GM19468 (cell line): ENCODE data around the gene SCNN1B.

Experiments
- ATAC-seq: cut with Tn5 transposase; IDR thresholded peaks from one replicate; pipeline ENCODE4 v1.9.1; 2021; ENCODE audit warnings: mild to moderate bottlenecking, moderate library complexity, moderate number of reproducible peaks; ENCODE audit not compliant: unreplicated experiment; ENCODE audit errors: extremely low read depth

SCNN1B gene

DNA sequence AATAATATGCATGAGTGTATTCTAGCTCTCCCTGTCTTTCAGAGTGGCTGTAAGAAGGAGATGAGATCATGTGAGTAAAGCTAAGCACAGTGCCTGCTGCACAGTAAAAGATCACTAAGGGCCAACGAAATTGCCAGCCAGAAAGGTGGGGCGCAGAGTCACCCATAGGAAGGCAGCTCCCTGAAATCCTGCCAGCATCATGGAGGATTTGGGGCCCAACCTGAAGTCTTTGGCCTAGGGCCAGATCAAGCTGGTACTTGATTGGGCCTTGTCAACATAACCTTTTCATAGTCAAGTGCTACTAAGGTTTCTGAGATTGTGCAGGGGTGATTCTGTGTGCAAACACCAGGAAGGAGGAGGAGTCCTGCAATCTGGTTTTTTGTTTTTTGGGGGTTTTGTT is 16.5 kb downstream of the SCNN1B start:
- ATAC-seq, result no peak

- ATAC-seq, result no peak
These were observed 17.9 kb downstream of the SCNN1B start for GRCh38 chr16:23319861-23320615.

DNA sequence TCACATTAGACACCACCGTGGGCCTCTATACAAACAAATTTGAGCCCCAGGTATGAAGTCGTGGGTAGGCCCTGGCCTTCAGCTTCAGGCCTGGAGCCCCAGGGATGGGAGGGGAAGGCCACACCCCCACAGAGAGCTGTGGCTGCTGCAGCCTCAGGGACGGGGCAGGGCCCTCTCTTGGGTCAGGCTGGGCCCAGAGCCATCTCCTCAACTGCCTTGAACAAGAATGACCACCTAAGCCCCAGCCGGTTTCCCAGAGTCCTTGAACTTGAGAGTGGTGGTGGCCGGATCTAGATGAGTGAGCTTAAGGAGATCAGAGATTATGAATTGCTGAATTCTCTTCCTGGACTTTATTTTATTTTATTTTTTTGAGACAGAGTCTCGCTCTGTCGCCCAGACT is 18.6 kb downstream of the SCNN1B start:
- ATAC-seq, result no peak

DNA sequence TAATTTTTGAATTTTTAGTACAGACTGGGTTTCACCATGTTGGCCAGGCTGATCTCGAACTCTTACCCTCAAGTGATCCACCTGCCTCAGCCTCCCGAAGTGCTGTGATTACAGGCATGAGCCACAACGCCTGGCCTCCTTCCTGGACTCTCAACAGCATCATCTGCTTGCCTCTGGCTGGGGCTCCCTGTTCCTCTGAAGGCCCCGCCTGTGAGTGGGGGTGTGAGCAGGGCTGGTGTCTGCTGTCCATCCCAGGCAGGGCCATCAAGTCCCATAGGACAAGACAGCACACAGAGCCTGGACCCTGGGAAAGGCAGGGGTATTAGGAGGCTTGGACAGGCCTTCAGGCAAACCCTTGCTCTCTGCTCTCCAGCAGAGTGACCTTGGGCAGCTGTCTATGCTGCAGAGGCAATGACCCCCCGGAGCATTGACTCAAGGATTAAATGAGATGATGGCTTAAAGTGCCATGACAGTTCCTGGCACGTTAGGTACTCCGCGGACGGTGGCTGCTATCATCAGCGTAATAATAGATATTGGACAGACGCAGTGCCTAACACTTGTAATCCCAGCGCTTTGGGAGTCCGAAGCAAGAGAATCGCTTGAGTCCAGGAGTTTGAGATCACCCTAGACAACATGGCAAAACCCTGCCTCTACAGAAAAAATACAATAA is 19.2 kb downstream of the SCNN1B start:
- ATAC-seq, result no peak

DNA sequence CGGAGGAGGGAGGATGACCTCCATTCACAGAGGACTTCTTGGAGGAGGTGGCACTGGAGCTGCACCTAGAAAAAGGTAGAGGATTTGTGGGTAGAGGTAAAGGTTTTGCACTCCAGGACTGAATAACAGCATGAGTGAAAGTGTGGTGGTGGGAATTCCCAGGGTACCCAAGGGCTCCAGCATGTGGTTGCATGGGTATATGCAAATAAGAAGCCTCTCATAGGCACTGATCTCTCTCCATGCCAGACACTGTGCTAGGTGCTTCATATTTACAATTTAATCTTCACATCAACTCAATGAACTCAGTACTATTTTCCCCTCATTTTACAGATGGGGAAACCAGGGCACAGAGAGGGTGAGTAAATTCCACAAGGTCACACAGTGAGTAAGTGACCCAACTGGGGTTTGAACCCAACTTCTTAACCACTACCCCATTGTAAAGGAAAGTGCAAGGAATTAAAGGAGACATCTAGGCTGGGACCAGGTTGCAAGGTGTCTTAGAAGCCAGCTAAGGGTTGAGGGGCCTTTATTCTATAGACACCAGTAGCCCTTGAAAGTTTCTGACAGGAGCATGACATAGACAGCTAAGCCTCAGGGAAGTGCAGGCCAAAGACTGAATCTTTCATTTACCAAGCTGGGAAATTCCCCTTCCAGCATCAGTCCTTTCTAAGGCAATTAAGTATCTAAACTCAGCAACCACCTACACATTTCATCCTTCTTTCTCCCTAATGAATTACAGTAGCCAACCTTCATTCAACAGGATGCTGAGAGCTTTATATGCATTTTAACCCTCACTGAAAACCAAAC is 21.3 kb downstream of the SCNN1B start:
- ATAC-seq, result no peak

DNA sequence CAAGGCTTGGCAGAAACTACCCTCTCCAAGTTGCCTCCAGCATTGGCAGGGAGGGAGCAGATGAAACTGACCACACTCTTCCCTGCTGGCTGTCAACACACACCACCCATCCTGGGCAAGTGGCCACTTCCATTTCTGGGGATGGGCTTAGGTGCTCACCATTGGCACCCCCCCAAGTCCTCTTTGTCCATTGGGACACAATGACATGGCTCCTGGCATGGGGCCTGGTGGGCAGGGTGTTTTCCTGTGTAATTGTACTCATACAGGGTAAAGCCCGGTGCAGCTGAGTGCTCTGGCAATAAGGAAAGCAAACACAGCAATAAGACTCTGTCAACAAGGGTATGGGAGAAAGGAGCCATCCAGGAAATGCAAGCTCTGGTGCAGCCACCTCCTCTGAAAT is 22.6 kb downstream of the SCNN1B start:
- ATAC-seq, result no peak

GRCh38 chr16:23327836-23328235 is 25.7 kb downstream of the SCNN1B start:
- no peak for ATAC-seq

GRCh38 chr16:23330161-23330560 is 28.1 kb downstream of the SCNN1B start:
- ATAC-seq, result no peak

DNA sequence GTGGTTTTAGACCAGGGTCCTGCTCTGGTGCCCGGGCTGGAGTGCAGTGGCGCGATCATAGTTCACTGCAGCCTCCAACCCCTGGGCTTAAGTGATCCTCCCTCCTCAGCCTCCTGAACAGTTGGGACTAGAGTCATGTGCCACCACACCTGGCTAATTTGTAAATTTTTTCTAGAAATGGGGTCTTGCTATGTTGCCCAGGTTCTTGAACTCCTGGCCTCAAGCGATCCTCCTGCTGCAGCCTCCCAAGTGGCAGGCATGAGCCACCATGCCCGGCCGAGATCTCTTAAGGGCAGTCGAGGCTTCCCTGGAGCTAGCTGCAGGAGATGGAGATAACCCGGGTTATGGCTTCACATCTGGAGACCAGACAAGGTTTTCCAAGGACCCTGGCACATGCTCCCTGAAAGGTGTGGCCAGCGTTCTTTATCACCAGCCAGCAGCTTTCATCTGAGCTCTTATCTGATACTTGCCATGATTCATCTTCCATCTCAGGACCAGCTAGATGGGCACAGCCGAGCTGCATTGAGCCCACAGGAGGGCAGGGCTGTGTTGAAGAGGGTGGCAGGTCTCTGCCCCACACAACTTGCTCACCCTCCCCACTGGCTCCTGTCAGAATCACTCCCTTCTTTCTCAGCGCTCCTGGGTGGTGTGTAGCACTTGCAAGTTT is 28.6 kb downstream of the SCNN1B start:
- ATAC-seq, result no peak

DNA sequence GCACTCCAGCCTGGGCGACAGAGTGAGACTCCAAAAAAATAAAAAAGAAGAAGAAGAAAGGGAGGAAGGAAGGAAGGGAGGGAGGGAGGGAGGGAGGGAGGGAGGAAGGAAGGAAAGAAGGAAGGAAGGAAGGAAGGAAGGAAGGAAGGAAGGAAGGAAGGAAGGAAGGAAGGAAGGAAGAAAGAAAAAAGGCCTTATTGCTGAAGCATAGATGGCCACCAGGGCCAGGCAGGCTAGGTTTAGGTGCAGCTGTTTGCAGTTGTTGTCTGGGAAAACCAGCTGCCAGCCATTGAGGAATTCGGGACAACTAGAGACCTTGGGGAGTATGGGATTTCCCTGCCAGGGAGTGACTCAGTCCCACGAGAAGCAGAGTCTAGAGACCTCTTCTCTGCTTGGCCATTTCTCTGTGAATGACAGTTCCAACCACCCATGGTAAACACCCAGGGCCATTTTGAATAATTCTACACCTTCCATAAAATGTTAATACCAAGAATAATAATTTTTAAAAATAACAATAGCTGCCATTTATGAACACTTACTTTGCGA is 31.0 kb downstream of the SCNN1B start:
- ATAC-seq, result no peak

DNA sequence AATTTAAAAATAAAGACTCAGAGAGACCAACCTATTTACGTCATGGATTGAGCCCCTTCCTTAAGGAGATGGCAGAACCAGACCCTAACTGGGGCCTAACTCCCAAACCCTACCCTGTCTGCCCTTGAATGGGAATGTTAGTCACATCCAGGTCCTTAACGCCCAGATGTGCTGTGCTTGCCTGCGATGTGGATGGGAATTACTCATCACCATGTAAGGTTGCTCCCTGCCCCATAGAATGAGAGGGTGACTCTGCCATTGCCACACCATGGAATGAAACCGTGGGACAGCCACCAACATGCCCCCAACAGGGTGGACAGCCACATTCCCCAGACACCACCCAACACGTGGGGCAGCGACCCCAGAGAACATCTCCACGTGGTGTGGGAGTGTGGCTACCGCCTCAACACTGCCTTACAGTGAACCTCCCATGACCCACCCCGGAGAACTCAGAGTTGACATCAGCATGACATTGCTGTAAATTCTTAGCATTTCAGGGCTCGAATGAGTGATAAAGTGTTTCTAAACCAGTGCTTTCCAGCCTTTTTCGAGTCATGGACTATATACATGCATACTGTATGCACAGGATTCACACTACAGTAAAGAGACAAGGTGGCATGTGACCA is 31.8 kb downstream of the SCNN1B start:
- no peak for ATAC-seq

DNA sequence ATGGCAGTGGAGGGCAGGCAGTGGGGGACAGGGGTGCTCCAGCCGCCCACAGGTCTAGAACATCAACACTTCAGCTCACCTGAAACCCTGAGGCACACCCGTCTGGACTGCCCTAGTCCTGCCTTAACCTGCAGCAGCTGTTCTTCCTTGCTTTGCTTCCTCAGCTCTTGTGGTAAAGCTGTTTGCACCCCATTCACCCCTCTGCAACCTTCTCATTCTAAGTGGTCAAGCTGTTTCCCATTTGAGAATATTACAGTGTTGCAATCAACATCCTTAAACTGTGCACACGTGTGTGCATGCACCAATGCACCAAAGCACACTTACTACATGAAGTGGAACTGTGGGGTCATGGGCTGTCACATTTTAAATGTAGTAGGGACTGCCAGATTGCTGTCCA is 32.4 kb downstream of the SCNN1B start:
- no peak for ATAC-seq

GRCh38 chr16:23334950-23335349 is 32.8 kb downstream of the SCNN1B start:
- no peak for ATAC-seq

DNA sequence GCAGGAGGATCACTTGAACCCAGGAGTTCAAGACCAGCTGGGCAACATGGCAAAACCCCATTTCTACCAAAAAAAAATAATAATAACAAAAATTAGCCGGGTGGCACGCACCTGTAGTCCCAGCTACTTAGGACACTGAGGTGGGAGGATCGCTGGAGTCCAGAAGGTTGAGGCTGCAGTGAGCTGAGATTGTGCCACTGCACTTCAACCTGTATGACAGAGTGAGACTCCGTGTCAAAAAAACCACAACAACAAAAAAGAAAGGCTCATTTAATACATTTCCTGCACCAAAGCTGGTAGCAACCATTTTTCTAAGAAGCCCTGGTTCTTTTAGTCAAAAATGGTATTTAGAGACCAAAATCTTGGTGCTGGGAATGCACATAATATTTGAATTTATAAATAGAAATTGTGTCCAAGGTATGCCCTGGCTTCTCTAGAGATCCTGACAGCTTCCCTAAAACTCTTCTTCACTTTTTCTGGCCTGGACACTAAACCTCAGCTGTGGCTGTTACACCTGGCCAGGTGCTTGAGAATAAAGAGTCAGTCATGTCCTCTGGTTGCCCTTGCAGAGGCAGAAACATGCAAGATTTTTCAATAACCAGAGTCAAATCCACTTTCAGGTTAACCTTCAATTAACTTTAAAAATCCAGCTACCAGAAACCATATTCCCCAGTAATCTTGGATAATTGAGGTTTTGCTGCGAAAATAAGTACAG is 35.9 kb downstream of the SCNN1B start:
- ATAC-seq, result no peak

- no peak for ATAC-seq
These were observed 37.7 kb downstream of the SCNN1B start for GRCh38 chr16:23339787-23340186.

GRCh38 chr16:23342083-23342640 is 40.1 kb downstream of the SCNN1B start:
- ATAC-seq, result no peak

DNA sequence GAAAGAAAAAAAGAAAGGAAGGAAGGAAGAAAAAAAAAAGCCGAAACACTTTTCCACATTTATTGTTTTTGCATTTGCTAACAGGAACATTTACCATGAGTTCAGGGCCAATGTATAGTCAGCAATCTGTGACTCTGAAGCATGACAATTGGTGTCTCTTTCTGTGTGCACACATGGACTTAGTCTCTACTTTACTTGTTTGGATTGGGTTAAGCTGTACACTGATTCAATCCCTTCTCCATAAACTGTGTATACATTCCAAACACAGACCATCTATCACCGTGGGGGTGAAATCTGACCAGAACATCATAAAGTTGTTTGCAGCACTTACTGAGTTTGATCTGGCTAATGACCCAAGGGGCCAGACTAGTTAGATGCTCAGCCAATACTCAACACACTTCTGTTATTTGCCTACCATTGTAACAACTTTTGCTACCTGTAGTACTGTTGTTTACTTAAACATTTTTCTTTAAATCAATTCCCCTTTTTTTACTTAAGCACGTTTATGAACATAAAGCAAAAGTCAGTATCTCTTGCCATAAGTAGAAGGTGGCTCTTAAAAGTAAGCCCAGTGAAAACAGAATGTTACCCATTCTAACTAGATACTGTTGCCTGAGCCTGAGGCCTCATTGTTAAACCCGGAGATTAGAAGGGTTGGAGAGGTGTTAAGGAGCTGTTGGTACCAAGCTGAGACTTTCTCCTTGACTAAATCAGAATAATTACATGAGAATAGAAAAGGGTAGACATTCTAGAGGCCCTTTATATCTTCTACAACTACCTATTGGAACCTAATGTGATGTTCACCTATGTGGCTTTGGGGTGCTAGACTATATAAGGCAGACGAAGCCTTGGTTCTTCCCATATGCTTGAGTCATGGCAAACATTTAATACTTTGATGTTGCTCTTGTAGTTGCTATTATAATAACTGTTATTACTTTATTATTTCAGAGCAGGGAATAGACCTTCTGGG is 41.8 kb downstream of the SCNN1B start:
- no peak for ATAC-seq

DNA sequence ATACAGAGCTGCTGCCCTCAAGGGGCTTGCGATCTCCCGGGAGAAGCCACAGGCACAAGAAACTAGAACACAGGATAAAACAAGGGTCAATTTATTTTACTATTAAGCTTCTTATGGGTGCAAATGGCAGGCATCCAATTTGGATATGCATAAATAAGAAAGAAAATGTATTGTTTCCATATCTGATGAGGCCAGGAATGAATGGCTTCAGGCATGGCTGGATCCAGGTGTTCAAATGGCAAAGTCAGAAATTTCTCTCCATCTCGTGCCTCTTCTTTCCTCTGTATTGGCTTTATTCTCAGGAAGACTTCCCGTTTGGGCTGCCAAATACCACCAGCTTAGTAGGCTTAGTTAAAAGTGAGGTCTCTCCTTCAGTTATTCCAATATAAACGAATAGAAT is 43.1 kb downstream of the SCNN1B start:
- ATAC-seq, result no peak
